HEK293T (cell line): Measurements from ENCODE around the gene SLC22A14.
"Not testable (repeated sequence)": the region's sequence is repeated elsewhere in the genome, so short reads cannot be mapped to it uniquely, and the experiment has no call there.

Experiments used
- BHLHE40 ChIP-seq: fragments of 450-650 bp; IDR thresholded peaks from 2 replicates; pipeline ENCODE4 v1.6.1; 2016; ENCODE audit warnings: mild to moderate bottlenecking, moderate library complexity, borderline replicate concordance
- ELF4 ChIP-seq: fragments of 450-650 bp; IDR thresholded peaks from 2 replicates; pipeline ENCODE4 v1.6.1; 2017; ENCODE audit warnings: antibody characterized with exemption
- FOXK2 ChIP-seq: fragments of 450-650 bp; IDR thresholded peaks from 2 replicates; pipeline ENCODE4 v1.6.1; 2016; ENCODE audit warnings: mild to moderate bottlenecking
- HDGF ChIP-seq: fragments of 450-650 bp; IDR thresholded peaks from 2 replicates; pipeline ENCODE4 v1.6.1; 2017; ENCODE audit warnings: antibody characterized with exemption, borderline replicate concordance
- SP1 ChIP-seq: fragments of 450-650 bp; IDR thresholded peaks from 2 replicates; pipeline ENCODE4 v1.6.1; 2017
- TARDBP ChIP-seq: fragments of 450-650 bp; IDR thresholded peaks from 2 replicates; pipeline ENCODE4 v1.6.1; 2016
- TF ChIP-seq, protein P1 (sequence below): fragments of 450-650 bp; IDR thresholded peaks from 2 replicates; pipeline ENCODE4 v1.6.1; 2016

DNA sequence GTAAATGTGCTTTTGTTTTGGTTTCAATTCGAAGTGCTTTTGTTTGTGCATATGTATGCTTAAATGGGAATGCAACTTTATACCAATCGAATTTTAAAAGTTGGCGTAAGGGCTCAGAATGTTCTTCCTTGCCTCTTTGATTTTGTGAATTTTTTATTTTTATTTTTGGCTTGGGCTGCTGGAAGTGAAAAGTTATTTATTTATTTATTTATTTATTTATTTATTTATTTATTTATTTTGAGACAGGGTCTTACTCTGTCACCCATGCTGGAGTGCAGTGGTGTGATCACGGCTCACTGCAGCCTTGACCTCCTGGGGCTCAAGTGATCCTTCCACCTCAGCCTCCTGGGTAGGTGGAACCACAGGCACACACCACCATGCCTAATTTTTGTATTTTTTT, 39.3 kb upstream of the SLC22A14 start:
- TF ChIP-seq TARDBP, SP1, HDGF, ELF4, BHLHE40, FOXK2: not testable (repeated sequence)
- TF ChIP-seq, protein P1, sequence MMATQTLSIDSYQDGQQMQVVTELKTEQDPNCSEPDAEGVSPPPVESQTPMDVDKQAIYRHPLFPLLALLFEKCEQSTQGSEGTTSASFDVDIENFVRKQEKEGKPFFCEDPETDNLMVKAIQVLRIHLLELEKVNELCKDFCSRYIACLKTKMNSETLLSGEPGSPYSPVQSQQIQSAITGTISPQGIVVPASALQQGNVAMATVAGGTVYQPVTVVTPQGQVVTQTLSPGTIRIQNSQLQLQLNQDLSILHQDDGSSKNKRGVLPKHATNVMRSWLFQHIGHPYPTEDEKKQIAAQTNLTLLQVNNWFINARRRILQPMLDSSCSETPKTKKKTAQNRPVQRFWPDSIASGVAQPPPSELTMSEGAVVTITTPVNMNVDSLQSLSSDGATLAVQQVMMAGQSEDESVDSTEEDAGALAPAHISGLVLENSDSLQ = not testable (repeated sequence)
